PFSK-1 (cell line): Measurements from ENCODE around the gene EFCAB5.

Source experiments
- POLR2AphosphoS5 ChIP-seq: IDR thresholded peaks from 2 replicates; pipeline ENCODE4 v1.6.1; 2012; ENCODE audit warnings: low read depth, mild to moderate bottlenecking, control low read depth, low read length, moderate library complexity
- SIN3A ChIP-seq: IDR thresholded peaks from 2 replicates; pipeline ENCODE4 v1.6.1; 2012; ENCODE audit warnings: mild to moderate bottlenecking, low read length, moderate library complexity, borderline replicate concordance; ENCODE audit not compliant: insufficient read depth
- TAF1 ChIP-seq: IDR thresholded peaks from 2 replicates; pipeline ENCODE4 v1.6.1; 2012; ENCODE audit warnings: low read length, control low read depth, borderline replicate concordance; ENCODE audit not compliant: insufficient read depth

- TF ChIP-seq SIN3A (no peak), POLR2AphosphoS5 (no peak), TAF1 (no peak)
These were observed 31.6 kb downstream of the EFCAB5 start for GRCh38 chr17:29973005-29973404.
